K562 (cell line): ENCODE measurements around the gene GRB14. TPM values are rescaled to one million over a fixed set of nuclear protein-coding genes. Genes with fewer than 3 reads are reported as not detected.

Source experiments
- ATAC-seq: fragments of 200-7000 bp; cut with Tn5 transposase; 3 replicates; pipeline ENCODE4 v1.9.1; 2020; ENCODE audit warnings: moderate library complexity
- BruUV-seq: library from RNA; stranded (reverse); fragments of 400-500 nt; replicated peaks from 2 replicates; lab custom pipeline; 2021; lab: Mats Ljungman, UMichigan
- CTCF ChIA-PET: fragments of 300-600 bp; formaldehyde crosslinking; extraction: SDS; loops from one replicate; lab custom pipeline; 2021; ENCODE audit warnings: low intra/inter-chr PET ratio; lab: Yijun Ruan, JAX
- POLR2A ChIA-PET: fragments of 300-600, 350-650 bp; sonication (Branson Sonifier 250); formaldehyde crosslinking; extraction: SDS; loops from one replicate; lab custom pipeline; 2021; ENCODE audit warnings: antibody characterized with exemption, inconsistent platforms; lab: Yijun Ruan, JAX
- DNase-seq, 4 experiments: peaks; one replicate each; pipeline versions ENCODE4 v3.0.0 to v3.0.0-alpha.2; 2011 to 2018; ENCODE audit warnings: low spot score in 3 of 4, mixed read lengths in 3 of 4; ENCODE audit errors: extremely low read depth in 1 of 4
- FAIRE-seq: peaks from 2 replicates; lab custom pipeline; 2011; peaks lifted over from hg19 to GRCh38; lab: Jason Lieb, UNC
- H2AFZ ChIP-seq: 2 replicates; pipeline ENCODE4 v1.6.0; 2011; ENCODE audit warnings: low read depth, low read length, control low read depth, inconsistent platforms
- H3K27ac ChIP-seq: fragments of 200-600 bp; 3 replicates; pipeline ENCODE4 v1.8.0; 2011; ENCODE audit warnings: low read depth, mild to moderate bottlenecking, control low read depth, inconsistent platforms, low read length, moderate library complexity, mixed read lengths; ENCODE audit errors: extremely low read depth
- H3K27me3 ChIP-seq, 2 experiments: fragments of 300-600 bp in 1 of 2; 2 replicates in 1 of 2; 3 replicates in 1 of 2; pipeline versions ENCODE4 v1.6.0 to v1.8.0; 2011; ENCODE audit warnings: inconsistent platforms in 2 of 2, low read length in 2 of 2, mild to moderate bottlenecking in 1 of 2, mixed read lengths in 1 of 2, moderate library complexity in 1 of 2; ENCODE audit not compliant: control insufficient read depth in 2 of 2, insufficient read depth in 2 of 2
- H3K36me3 ChIP-seq: fragments of 300-600 bp; 3 replicates; pipeline ENCODE4 v1.8.0; 2011; ENCODE audit warnings: mild to moderate bottlenecking, low read length, inconsistent platforms; ENCODE audit not compliant: control insufficient read depth, insufficient read depth
- H3K4me1 ChIP-seq, 2 experiments: fragments of 200-600 bp in 1 of 2; replicated peaks in 1 of 2; 2 replicates in 1 of 2; 3 replicates in 1 of 2; pipeline versions ENCODE4 v1.5.1 to v1.8.0; 2011; ENCODE audit warnings: inconsistent platforms in 2 of 2, low read length in 2 of 2, mild to moderate bottlenecking in 1 of 2, mixed read lengths in 1 of 2, moderate library complexity in 1 of 2; ENCODE audit not compliant: control insufficient read depth in 2 of 2, insufficient read depth in 2 of 2
- H3K4me2 ChIP-seq: 2 replicates; pipeline ENCODE4 v1.6.1; 2011; ENCODE audit warnings: low read length, control low read depth, inconsistent platforms, mixed read lengths; ENCODE audit not compliant: insufficient read depth
- H3K4me3 ChIP-seq: fragments of 200-600 bp; sonication (generic), shearing (Covaris generic); 2 replicates; pipeline ENCODE4 v1.5.1; 2016; ENCODE audit warnings: control low read depth, inconsistent platforms
- H3K79me2 ChIP-seq: fragments of 200-600 bp; 3 replicates; pipeline ENCODE4 v1.8.0; 2011; ENCODE audit warnings: low read length, inconsistent platforms; ENCODE audit not compliant: control insufficient read depth, insufficient read depth
- H3K9ac ChIP-seq, 2 experiments: 2 replicates each; pipeline versions ENCODE4 v1.6.0 to v1.6.1; 2011; ENCODE audit warnings: low read depth in 2 of 2, low read length in 2 of 2, control low read depth in 1 of 2, inconsistent platforms in 1 of 2, mild to moderate bottlenecking in 1 of 2, mixed read lengths in 1 of 2; ENCODE audit not compliant: insufficient read depth in 1 of 2
- H3K9me1 ChIP-seq: one replicate; pipeline ENCODE4 v1.6.0; 2011; ENCODE audit warnings: inconsistent platforms, mild to moderate bottlenecking, low read length, moderate library complexity; ENCODE audit not compliant: control insufficient read depth, insufficient read depth
- H3K9me3 ChIP-seq: replicated peaks from 2 replicates; pipeline ENCODE4 v1.5.1; 2011; ENCODE audit warnings: low read depth, low read length, inconsistent platforms; ENCODE audit not compliant: control insufficient read depth, insufficient read depth
- H4K20me1 ChIP-seq: replicated peaks from 2 replicates; pipeline ENCODE4 v1.6.1; 2011; ENCODE audit warnings: low read length, inconsistent platforms, mixed read lengths; ENCODE audit not compliant: control insufficient read depth, insufficient read depth
- AFF1 ChIP-seq, 2 experiments: fragments of 450-650 bp; IDR thresholded peaks; 2 replicates each; pipeline ENCODE4 v1.6.1; 2018; ENCODE audit warnings: mild to moderate bottlenecking in 2 of 2, low read depth in 1 of 2; ENCODE audit not compliant: partially characterized antibody in 2 of 2
- CBX8 ChIP-seq: fragments of 200-600 bp; sonication (generic); IDR thresholded peaks from 2 replicates; pipeline ENCODE4 v1.6.1; 2012; ENCODE audit warnings: borderline replicate concordance, mixed run types, low read depth, mild to moderate bottlenecking, moderate library complexity, mixed read lengths, low read length, control low read depth, inconsistent platforms; ENCODE audit not compliant: poor library complexity, severe bottlenecking; ENCODE audit errors: extremely low read depth
- GATAD2A ChIP-seq: fragments of 450-650 bp; IDR thresholded peaks from 2 replicates; pipeline ENCODE4 v1.6.1; 2017
- HBP1 ChIP-seq: fragments of 450-650 bp; formaldehyde crosslinking; IDR thresholded peaks from 2 replicates; pipeline ENCODE4 v1.4.0; 2022; ENCODE audit warnings: missing genetic modification characterization
- HMBOX1 ChIP-seq: sonication (generic); IDR thresholded peaks from 2 replicates; pipeline ENCODE4 v1.6.1; 2016
- POLR2B ChIP-seq: fragments of 450-650 bp; IDR thresholded peaks from 2 replicates; pipeline ENCODE4 v1.6.1; 2018; ENCODE audit warnings: low read depth; ENCODE audit not compliant: partially characterized antibody
- SIX5 ChIP-seq, 2 experiments: IDR thresholded peaks; 2 replicates each; pipeline ENCODE4 v1.6.1; 2011; ENCODE audit warnings: low read length in 2 of 2, borderline replicate concordance in 1 of 2, low read depth in 1 of 2, mild to moderate bottlenecking in 1 of 2, moderate library complexity in 1 of 2; ENCODE audit not compliant: insufficient read depth in 1 of 2
- STAT5B ChIP-seq: fragments of 250-450 bp; sonication (Bioruptor Pico); IDR thresholded peaks from 2 replicates; pipeline ENCODE4 v1.8.0; 2021; ENCODE audit warnings: mild to moderate bottlenecking, inconsistent platforms
- YBX1 ChIP-seq: fragments of 450-650 bp; IDR thresholded peaks from 2 replicates; pipeline ENCODE4 v1.7.1; 2016; ENCODE audit warnings: mild to moderate bottlenecking
- WGBS: fragments of 100-300 bp; shearing (Covaris generic); methylation state at CpG from one replicate; pipeline ENCODE4 v1.1.6; 2016; ENCODE audit warnings: low coverage, mixed read lengths; ENCODE audit not compliant: insufficient coverage; ENCODE audit errors: missing lambda C conversion rate; 5-methylcytosine and 5-hydroxymethylcytosine counted together
- in situ Hi-C: fragments of 300-500 bp; cut with MboI; formaldehyde crosslinking; loops from 4 replicates; pipeline ENCODE4 v1.15.0; 2018; ENCODE audit warnings: inconsistent platforms, mixed read lengths
- intact Hi-C: fragments of 100-400 bp; cut with micrococcal nuclease; formaldehyde crosslinking; loops from 2 replicates; pipeline ENCODE4 v1.14.2; 2022
- polyA plus RNA-seq, 8 experiments: library from polyadenylated mRNA; depleted of rRNA in 4 of 8; stranded (reverse) in 5 of 8; unstranded in 3 of 8; fragments of >200 nt; fragmentation: Nextera tagmentation in 2 of 8; fragmentation: Illumina TruSeq in 1 of 8; extraction: Ambion mirVana in 2 of 8; extraction: Trizol in 1 of 8; gene quantifications; 2 replicates each; pipeline versions ENCODE4 v1.2.1 to v1.2.3, GENCODE V29; 2011 to 2014; ENCODE audit warnings: inconsistent platforms in 1 of 8, missing spikeins in 1 of 8
- total RNA-seq, 7 experiments: library from RNA; depleted of rRNA in 6 of 7; stranded (reverse); fragments of >200 nt in 6 of 7; fragmentation: Illumina TruSeq in 2 of 7; extraction: Trizol in 2 of 7; gene quantifications; 2 replicates each; pipeline versions ENCODE4 v1.2.1 to v1.2.3, GENCODE V29; 2011 to 2021; ENCODE audit warnings: low replicate concordance in 1 of 7

Gene GRB14
- total and polyA plus RNA-seq, 9 of the 15 experiments (the other 6 are each of a cell fraction or from before 2014, with no cell fraction given): not detected

GRCh38 chr2:164606557-164606956 is 14.7 kb downstream of the GRB14 start (continued):
- TF ChIP-seq CBX8 (no peak), POLR2B (no peak), STAT5B (CRISPR knock-in tag) (no peak), SIX5 (IDR thresholded peaks at IDR 0.05; ENCODE audit: borderline replicate concordance in 1 of 2, insufficient read depth in 1 of 2, low read depth in 1 of 2, low read length in 2 of 2) (no peak)

DNA sequence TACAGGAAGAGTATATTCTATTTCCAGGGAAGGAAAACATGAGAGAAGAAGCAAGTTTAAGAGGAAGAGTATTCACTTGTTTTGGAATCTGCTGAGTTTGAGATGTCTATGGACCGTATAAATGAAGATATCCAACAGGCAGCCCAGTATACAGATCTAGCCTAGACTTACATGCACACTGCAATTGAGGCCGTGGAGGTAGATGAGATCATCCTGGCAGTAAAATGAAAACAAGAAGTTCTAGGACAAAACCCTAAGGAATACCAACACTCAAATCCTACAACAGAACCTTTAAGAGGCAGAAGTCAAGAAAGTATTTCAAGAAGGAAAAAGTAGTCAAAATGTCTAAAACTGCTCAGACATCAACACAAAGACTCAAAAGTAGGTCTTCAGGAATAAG is 16.0 kb downstream of the GRB14 start:
- no peaks in the 10 kb centered on the region for H3K36me3 ChIP-seq
- CTCF ChIA-PET: no interaction called here
- H3K9me3 ChIP-seq: no peaks in the 10 kb centered on the region
- in situ Hi-C loops (no loop called here), intact Hi-C loops (loop anchor here (10.0 kb wide), 1 partner anchor 1440 kb away; no protein-coding TSS in a partner anchor)
- H3K27ac ChIP-seq: no peak overlapping the region
- H3K4me1 ChIP-seq: no peaks in the 10 kb centered on the region
- no TSS peak for BruUV-seq
- H3K4me3 ChIP-seq: no peak overlapping the region
- no peak for FAIRE-seq
- no peak for DNase-seq
- H4K20me1 ChIP-seq: no peaks in the 10 kb centered on the region
- H3K4me2 ChIP-seq: no peak overlapping the region
- no peak overlapping the region for H2AFZ ChIP-seq
- no peaks in the 10 kb centered on the region for H3K9me1 ChIP-seq
- POLR2A ChIA-PET: no interaction called here
- no peaks in the 10 kb centered on the region for H3K27me3 ChIP-seq
- no peaks in the 10 kb centered on the region for H3K79me2 ChIP-seq
- 4% methylated on average over 2 of the region's 2 CpGs for WGBS
- no peak overlapping the region for H3K9ac ChIP-seq
- no peak for ATAC-seq
- TF ChIP-seq YBX1: no peak
- TF ChIP-seq AFF1 (IDR thresholded peaks at IDR 0.05; ENCODE audit: low read depth in 1 of 2, partially characterized antibody in 2 of 2): no peak
- TF ChIP-seq HMBOX1: no peak
- no peak for TF ChIP-seq HBP1 (CRISPR knock-in tag)
- no peak for TF ChIP-seq GATAD2A
